Gastroesophageal sphincter (tissue), 3 donors: ENCODE results near the gene PAX5.

ENCODE experiments used
- CTCF ChIP-seq, 4 experiments: fragments of 200-600 bp in 2 of 4; fragments of 450-650 bp in 2 of 4; sonication (generic) in 1 of 4; IDR thresholded peaks; one replicate each; pipeline ENCODE4 v1.5.1; 2017 to 2019; ENCODE audit warnings: antibody characterized with exemption in 4 of 4, mild to moderate bottlenecking in 2 of 4, moderate library complexity in 2 of 4
- POLR2A ChIP-seq, 2 donors: fragments of 450-650 bp; IDR thresholded peaks; one replicate each; pipeline ENCODE4 v1.6.1; 2017; ENCODE audit warnings: antibody characterized with exemption in 2 of 2, mild to moderate bottlenecking in 2 of 2, moderate library complexity in 1 of 2
- POLR2AphosphoS5 ChIP-seq: sonication (generic); formaldehyde crosslinking; IDR thresholded peaks from one replicate; pipeline ENCODE4 v1.6.1; 2017; ENCODE audit warnings: antibody characterized with exemption

GRCh38 chr9:36854751-36855150 is 179.3 kb downstream of the PAX5 start:
- TF ChIP-seq POLR2AphosphoS5: no peak
- TF ChIP-seq POLR2A (IDR thresholded peaks at IDR 0.05): no peak
- no peak for TF ChIP-seq CTCF (IDR thresholded peaks at IDR 0.05)
